HG03469 (cell line): ENCODE data around the gene DHDH.
"Not testable (repeated sequence)": the region's sequence is repeated elsewhere in the genome, so short reads cannot be mapped to it uniquely, and the experiment has no call there.

Experiments used
- ATAC-seq: cut with Tn5 transposase; IDR thresholded peaks from one replicate; pipeline ENCODE4 v1.9.1; 2021; ENCODE audit warnings: mild to moderate bottlenecking, moderate library complexity, moderate number of reproducible peaks; ENCODE audit not compliant: unreplicated experiment

The DHDH gene

DNA sequence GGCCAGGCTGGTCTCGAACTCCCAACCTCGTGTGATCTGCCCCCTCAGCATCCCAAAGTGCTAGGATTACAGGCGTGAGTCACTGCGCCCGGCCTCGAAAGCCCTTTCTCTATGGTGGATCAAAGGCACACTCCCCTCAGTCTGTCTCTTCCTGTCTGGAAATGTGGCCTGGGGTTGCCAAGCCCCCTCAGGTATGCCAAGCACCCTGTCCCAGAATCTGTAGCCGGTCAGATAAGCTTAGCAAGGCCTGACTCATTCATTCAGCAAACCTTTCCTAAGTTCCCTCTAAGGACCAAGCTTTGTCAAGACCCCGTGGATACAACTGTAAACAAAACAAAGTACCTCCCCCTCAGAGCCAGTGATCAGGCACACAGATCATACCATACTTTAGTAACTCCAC is 19.3 kb upstream of the DHDH start:
- ATAC-seq: no peak

DNA sequence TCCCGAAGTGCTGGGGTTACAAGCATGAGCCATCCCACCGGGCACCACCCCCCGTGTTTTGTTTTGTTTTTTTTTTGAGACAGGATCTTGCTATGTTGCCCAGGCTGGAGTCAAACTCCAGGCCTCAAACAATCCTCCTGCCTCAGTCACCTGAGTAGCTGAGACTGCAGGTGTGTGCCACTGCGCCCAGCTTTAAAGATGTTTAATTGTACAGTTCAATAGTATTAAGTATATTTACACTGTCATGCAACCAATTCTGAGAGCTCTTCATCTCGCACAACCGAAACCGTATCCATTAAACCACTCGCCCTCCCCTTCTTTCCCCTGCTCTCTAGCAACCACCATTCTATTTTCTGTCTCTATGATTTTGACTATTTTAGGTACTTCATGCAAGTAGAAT is 17.7 kb upstream of the DHDH start:
- ATAC-seq: no peak

DNA sequence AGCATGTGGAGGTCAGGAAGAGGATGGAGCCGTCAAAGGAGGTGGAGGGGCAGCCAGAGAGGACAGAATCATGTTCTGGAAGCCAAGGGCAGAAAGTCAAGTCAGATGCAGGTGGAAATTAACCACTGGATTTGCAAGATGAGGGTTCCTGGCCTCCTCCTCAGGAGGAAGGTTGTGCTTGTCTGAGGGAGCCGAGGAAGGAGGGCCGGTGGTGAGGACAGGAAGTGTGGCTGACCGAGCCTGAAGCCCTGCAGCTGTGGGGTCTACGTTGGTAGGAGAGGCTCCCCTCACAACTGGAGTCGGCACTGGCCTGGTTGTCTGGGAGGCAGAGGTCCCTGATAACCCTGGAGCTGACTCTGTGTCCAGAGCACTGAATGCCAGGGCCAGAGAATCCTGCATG is 15.4 kb upstream of the DHDH start:
- no peak for ATAC-seq

DNA sequence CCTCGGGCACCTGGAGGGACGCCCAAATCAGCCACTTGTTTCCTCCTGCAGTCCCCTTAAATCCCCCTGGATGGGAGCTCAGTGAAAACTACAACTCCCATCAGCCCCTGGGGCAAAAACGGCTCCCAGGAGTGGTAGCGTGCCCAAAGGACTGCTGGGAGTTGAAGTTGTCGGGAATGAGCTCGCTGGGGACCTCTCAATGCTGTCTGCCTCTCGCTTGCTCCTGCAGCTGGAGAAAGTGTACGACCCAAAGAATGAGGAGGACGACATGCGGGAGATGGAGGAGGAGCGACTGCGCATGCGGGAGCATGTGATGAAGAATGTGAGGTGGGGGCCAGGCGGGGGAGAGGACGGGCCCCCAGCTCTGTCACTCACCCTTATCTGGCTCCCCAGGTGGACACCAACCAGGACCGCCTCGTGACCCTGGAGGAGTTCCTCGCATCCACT is 14.7 kb upstream of the DHDH start:
- ATAC-seq: no peak

DNA sequence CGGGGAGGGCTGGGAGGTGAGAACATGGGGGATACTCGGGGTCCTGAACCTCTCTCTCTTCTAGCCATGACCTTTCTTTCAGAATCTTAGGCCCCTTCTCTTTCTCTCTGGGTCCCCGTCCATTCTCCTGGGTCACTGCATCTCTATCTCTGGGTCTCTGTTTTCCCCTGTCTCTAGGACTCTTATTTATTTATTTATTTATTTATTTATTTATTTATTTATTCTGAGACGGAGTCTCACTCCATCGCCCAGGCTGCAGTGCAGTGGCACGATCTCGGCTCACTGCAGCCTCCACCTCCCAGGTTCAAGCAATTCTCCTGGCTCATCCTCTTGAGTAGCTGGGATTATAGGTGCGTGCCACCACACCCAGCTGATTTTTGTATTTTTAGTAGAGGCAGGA is 14.2 kb upstream of the DHDH start:
- not testable (repeated sequence) for ATAC-seq

DNA sequence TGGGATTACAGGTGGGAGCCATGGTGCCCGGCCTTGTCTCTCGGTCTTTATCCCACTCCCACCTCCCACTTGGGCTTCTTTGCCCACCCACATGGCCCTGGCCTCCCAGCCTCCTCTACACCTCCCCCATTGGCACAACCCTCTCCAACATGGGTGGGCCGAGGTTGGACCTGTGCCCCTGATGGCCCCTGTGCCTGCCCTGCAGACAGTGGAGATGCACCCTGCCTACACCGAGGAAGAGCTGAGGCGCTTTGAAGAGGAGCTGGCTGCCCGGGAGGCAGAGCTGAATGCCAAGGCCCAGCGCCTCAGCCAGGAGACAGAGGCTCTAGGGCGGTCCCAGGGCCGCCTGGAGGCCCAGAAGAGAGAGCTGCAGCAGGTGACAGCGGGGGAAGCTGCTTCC is 12.6 kb upstream of the DHDH start:
- no peak for ATAC-seq

DNA sequence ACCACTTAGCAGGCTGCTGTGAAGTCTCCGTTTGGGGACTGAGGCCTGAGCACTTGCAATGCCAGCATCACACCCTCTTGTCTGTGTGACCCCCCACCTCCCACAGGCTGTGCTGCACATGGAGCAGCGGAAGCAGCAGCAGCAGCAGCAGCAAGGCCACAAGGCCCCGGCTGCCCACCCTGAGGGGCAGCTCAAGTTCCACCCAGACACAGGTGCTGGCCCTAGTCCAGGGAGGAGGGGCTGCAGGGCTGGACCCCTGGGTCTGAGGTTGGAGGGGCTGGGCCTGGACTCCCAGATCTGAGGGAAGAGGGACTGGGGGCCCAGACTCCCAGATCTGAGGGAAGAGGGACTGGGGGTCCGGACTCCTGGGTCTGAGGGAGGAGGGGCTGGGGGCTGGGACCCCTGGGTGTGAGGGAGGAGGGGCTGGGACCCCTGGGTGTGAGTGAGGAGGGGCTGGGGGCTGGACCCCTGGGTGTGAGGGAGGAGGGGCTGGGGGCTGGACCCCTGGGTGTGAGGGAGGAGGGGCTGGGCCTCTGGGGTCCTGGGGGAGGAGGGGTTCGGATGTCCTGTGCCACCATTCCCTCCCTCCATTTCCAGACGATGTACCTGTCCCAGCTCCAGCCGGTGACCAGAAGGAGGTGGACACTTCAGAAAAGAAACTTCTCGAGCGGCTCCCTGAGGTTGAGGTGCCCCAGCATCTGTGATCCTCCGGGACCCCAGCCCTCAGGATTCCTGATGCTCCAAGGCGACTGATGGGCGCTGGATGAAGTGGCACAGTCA is 11.6 kb upstream of the DHDH start:
- no peak for ATAC-seq

DNA sequence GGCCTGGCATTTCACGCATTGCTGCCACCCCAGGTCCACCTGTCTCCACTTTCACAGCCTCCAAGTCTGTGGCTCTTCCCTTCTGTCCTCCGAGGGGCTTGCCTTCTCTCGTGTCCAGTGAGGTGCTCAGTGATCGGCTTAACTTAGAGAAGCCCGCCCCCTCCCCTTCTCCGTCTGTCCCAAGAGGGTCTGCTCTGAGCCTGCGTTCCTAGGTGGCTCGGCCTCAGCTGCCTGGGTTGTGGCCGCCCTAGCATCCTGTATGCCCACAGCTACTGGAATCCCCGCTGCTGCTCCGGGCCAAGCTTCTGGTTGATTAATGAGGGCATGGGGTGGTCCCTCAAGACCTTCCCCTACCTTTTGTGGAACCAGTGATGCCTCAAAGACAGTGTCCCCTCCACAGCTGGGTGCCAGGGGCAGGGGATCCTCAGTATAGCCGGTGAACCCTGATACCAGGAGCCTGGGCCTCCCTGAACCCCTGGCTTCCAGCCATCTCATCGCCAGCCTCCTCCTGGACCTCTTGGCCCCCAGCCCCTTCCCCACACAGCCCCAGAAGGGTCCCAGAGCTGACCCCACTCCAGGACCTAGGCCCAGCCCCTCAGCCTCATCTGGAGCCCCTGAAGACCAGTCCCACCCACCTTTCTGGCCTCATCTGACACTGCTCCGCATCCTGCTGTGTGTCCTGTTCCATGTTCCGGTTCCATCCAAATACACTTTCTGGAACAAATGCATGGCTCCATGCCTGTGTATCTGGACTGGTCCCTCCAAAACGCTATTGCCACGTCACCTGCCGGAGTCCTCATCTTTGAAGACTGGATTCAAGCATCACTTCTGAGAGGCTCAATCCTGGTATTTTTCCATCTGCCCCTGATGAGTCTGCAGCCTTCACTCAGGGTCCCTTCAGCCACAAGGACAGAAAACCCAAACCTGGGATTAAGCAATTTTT is 10.7 kb upstream of the DHDH start:
- ATAC-seq: no peak

DNA sequence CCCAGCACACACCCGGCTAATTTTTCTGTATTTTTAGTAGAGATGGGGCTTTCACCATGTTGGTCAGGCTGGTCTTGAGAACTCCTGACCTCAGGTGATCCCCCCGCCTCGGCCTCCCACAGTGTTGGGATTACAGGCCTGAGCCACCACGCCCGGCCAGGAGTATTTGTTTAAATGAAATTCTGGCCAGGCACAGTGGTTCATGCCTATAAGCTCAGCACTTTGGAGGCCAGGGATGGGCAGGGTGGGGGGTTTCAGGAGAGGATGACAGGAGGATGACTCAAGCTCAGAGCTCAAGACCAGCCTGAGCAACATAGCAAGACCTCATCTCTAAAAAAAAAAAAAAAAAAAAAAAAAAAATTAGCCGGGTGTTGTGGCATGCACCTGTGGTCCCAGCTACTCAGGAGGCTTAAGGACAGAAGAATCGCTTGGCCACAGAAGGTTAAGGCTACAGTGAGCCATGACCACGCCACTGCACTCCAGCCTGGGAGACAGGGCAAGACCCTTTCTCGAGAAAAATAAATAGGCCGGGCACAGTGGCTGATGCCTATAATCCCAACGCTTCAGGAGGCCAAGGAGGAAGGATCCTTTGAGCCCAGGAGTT is 8.2 kb upstream of the DHDH start:
- ATAC-seq: no peak

DNA sequence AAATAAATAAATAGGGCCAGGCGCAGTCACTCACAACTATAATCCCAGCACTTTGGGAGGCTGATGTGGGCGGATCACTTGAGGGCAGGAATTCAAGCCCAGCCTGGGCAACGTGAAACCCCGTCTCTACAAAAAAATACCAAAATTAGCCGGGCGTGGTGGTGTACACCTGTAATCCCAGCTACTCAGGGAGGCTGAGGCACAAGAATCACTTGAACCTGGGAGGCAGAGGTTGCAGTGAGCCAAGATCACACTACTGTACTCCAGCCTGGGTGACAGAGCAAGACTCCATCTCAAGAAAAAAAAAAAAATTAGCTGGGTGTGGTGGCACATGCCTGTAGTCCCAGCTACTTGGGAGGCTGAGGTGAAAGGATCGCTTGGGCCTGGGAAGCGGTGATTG is 7.6 kb upstream of the DHDH start:
- not testable (repeated sequence) for ATAC-seq

DNA sequence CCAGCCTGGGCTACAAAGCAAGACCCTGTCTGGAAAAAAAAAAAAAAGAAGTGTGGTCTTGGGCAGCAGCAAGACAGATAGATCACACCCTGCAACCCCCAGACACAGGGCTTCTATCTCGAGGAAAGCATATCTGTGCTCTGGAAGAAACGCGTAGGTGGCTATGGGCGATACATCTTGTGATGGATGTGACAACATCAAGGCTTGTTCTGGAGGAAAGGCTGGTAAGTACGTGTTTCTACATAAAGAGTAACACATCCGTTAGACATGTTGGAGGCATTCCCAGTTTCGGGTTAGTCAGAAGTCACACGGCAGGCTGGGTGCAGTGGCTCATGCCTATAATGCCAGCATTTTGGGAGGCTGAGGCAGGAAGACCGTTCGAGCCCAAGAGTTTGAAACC is 6.6 kb upstream of the DHDH start:
- no peak for ATAC-seq

DNA sequence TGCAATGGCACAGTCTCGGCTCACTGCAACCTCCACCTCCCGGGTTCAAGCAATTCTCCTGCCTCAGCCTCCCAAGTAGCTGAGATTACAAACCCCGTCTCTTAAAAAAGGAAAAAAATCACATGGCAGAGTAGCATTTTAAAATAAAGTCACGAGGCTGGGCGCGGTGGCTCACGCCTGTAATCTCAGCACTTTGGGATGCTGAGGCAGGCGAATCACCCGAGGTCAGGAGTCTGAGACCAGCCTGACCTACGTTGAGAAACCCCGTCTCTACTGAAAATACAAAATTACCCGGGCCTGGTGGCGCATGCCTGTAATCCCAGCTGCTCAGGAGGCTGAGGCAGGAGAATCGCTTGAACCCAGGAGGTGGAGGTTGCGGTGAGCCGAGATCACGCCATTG is 5.8 kb upstream of the DHDH start:
- ATAC-seq: not testable (repeated sequence)

DNA sequence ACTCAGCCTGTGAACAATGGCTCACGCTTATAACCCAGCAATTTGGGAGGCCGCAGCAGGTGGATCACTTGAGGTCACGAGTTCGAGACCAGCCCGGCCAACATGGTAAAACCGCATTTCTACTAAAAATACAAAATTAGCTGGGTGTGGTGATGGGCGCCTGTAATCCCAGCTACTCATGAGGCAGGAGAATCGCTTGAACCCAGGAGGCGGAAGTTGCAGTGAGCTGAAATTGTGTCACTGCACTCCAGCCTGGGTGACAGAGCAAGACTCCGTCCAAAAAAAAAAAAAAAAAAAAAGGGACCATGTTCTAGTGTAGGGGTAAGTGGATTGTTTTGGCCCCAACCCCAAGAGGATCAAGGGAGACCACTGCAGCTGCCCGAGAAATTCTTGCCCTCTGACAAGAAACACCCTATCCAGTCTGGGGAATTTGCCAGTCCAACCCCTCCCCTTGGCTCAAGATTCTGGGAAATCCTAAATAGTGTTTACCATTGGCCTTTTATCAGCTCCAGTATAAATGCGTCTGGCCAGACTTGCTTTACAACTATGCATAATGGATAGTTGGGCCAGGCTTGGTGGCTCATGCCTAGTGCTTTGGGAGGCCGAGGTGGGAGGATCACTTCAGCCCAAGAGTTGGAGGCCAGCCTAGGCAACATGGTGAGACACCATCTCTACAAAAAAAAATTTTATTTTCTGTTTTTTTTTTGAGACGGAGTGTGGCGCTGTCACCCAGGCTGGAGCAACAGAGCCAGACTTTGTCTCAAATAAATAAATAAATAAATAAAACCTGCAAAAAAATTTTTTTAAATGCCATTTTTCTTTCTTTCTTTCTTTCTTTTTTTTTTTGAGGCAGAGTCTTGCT is 5.1 kb upstream of the DHDH start:
- no peak for ATAC-seq

DNA sequence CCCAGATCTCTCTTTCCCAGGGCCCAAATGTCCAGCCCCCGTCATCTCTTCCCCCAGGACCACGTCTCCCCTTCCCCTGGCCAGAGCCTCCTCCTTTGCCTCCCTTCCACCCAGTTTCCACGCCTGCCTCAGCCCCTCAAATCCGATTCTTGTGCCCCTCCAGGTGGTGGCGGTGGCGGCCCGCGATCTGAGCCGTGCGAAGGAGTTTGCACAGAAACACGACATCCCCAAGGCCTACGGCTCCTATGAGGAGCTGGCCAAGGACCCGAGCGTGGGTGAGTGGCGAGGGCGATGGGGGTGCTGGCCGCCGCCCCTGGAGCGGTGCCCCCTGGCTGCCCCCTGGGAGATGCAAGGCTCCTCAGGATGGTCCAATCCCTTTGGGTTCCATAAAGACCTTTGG is 1.3 kb downstream of the DHDH start:
- ATAC-seq: no peak

DNA sequence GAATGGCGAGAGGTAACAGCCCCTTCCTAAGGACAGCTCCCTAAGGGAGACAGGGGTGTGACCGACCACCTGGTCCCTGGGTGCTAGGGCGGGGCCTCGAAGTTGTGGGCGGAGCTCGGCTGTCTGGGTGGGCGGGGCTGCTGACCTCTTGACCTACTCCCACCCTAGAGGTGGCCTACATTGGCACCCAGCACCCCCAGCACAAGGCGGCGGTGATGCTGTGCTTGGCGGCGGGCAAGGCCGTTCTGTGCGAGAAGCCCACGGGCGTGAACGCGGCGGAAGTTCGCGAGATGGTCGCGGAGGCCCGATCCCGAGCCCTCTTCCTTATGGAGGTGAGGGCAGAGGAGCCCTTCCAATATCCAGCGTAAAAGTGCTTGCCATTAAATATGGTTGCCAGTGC is 2.4 kb downstream of the DHDH start:
- ATAC-seq: no peak

DNA sequence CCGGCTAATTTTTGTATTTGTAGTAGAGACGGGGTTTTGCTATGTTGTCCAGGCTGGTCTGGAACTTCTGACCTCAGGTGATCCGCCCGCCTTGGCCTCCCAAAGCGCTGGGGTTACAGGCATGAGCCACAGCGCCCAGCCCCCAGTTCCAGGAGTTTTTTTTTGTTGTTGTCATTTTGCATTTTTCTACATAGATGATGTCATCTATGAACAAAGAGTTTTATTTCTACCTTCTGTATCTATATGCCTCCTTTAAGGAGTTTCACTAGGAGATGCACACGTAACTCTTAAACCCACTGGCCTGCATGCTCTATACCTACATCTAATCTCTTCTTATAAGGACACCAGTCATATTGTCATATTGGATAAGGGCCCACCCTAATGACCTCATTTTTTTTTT is 4.8 kb downstream of the DHDH start:
- no peak for ATAC-seq

DNA sequence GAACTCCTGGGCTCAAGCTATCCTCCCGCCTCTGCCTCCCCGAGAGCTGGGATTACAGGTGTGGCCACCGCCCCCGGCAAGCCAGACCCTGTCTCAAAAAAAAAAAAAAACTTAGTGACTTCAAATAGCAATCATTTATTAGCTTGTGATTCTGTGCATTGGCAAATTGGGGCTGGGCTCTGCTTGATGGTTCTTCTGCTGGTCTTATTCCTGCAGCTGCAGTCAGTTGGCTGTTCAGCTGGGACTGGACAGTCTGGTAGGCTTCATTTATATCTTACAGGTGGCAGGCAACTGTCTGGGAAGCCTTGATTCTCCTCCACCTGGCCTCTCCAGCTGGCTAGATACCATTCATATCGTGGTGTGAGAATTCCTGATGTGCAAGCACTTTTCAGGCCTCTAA is 7.4 kb downstream of the DHDH start:
- ATAC-seq: no peak

DNA sequence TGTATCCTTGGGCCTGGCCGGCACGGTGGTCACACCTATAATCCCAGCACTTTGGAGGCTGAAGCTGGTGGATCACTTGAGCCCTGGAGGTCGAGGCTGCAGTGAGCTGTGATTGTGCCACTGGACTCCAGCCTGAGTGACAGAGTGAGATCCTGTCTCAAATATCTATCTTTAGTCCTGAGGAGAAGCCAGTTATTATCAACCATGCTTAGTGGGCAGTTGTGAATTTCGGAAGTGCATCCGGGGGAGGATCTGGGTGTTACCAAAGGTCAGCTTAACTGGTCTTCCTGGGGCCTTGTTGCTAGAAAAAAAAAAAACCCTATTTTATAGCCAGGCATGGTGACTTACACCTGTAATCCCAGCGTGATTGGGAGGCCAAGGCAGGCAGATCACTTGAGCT is 9.6 kb downstream of the DHDH start:
- no peak for ATAC-seq

DNA sequence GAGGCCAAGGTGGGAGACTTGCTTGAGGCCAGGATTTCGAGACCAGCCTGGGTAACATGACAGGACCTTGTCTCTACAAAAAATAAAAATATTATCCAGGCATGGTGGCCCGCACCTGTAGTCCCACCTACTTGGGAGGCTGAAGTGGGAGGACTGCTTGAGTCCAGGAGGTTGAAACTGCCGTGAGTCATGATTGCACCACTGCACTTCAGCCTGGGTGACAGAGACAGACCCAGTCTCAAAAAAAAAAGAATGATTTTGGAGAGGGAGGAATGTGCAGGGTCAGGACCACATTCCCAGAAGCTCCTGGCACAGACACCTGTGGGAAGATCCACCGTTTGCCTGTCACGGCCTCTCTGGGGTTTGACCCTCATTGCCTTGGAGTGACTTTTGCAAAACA is 11.9 kb downstream of the DHDH start:
- ATAC-seq: no peak

DNA sequence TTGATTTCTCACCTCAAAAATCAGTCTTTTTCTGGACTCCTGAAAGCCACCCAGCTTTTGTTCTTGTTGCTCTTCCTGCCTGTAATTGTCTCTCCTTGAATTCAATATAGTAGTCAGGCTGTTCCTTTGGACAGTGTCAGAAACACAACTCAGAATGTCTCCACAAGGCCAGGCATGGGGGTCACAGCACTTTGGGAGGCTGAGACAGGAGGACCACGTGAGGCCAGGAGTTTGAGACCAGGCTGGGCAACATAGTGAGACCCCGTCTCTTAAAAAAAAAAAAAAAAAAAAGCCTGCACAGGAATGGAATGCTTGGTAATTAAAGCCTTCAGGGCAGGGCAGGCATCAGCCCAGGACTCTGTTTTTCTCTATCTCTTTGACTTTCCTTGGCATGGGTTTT is 12.3 kb downstream of the DHDH start:
- no peak for ATAC-seq
